Measurements from ENCODE around the gene TENT5C.

DNA sequence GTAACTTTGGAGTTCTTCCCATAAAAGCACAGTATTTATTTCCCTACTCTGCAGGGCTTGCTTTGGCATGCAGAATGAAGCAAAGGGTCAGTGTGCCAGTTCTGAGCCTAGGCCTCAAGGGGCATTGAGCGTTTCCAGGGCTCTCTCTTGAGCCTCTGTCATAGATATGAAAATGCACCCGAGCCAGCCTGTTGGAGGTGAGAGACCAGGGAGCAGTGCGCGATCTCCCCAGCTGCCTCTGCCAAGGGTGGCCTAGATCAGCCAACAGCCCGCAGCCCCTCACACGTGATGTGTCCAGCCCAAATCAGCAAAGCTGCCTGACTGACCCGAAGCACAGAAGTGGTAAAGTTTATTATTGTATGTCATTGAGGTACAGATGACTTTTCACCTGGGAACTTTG is 63.7 kb downstream of the TENT5C start:
- TF ChIP-seq EGR1 (IDR thresholded peaks at IDR 0.05; ENCODE audit: low read depth) (no peak), YY1 (IDR thresholded peaks at IDR 0.05; ENCODE audit: extremely low read depth, insufficient replicate concordance, low read depth, low read length) (no peak), ZNF274 (IDR thresholded peaks at IDR 0.05; ENCODE audit: low read depth, low read length) (no peak), CTCF (IDR thresholded peaks at IDR 0.05 in 2 of 3, conservative IDR thresholded peaks at IDR 0.05 in 1 of 3; ENCODE audit: borderline replicate concordance in 1 of 3, insufficient read depth in 1 of 3, low read depth in 2 of 3, low read length in 2 of 3) (no peak), SIN3A (IDR thresholded peaks at IDR 0.05; ENCODE audit: low read depth) (no peak), POLR2AphosphoS5 (IDR thresholded peaks at IDR 0.05; ENCODE audit: low read depth, low read length) (no peak), SRF (IDR thresholded peaks at IDR 0.05; ENCODE audit: low read depth) (no peak), POLR2A (IDR thresholded peaks at IDR 0.05; ENCODE audit: borderline replicate concordance, extremely low read depth, insufficient read depth, insufficient read length) (no peak), EZH2 (IDR thresholded peaks at IDR 0.05) (no peak), ZFX (IDR thresholded peaks at IDR 0.05) (no peak), SP1 (IDR thresholded peaks at IDR 0.05; ENCODE audit: low read depth) (no peak), JUND (IDR thresholded peaks at IDR 0.05) (no peak)
- TF ChIP-seq, protein P1, sequence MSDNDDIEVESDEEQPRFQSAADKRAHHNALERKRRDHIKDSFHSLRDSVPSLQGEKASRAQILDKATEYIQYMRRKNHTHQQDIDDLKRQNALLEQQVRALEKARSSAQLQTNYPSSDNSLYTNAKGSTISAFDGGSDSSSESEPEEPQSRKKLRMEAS (IDR thresholded peaks at IDR 0.05), result no peak
- TF ChIP-seq, protein P2, sequence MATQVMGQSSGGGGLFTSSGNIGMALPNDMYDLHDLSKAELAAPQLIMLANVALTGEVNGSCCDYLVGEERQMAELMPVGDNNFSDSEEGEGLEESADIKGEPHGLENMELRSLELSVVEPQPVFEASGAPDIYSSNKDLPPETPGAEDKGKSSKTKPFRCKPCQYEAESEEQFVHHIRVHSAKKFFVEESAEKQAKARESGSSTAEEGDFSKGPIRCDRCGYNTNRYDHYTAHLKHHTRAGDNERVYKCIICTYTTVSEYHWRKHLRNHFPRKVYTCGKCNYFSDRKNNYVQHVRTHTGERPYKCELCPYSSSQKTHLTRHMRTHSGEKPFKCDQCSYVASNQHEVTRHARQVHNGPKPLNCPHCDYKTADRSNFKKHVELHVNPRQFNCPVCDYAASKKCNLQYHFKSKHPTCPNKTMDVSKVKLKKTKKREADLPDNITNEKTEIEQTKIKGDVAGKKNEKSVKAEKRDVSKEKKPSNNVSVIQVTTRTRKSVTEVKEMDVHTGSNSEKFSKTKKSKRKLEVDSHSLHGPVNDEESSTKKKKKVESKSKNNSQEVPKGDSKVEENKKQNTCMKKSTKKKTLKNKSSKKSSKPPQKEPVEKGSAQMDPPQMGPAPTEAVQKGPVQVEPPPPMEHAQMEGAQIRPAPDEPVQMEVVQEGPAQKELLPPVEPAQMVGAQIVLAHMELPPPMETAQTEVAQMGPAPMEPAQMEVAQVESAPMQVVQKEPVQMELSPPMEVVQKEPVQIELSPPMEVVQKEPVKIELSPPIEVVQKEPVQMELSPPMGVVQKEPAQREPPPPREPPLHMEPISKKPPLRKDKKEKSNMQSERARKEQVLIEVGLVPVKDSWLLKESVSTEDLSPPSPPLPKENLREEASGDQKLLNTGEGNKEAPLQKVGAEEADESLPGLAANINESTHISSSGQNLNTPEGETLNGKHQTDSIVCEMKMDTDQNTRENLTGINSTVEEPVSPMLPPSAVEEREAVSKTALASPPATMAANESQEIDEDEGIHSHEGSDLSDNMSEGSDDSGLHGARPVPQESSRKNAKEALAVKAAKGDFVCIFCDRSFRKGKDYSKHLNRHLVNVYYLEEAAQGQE (IDR thresholded peaks at IDR 0.05; ENCODE audit: low read depth), result no peak
